GM18508 (cell line): ENCODE results near the gene ZNF256.

Source experiments
- ATAC-seq: cut with Tn5 transposase; IDR thresholded peaks from one replicate; pipeline ENCODE4 v1.9.1; 2021; ENCODE audit warnings: moderate number of reproducible peaks; ENCODE audit not compliant: insufficient read depth, unreplicated experiment

The ZNF256 gene

GRCh38 chr19:57900311-57900710, 47.2 kb downstream of the ZNF256 start:
- ATAC-seq: no peak
